ENCODE results near the gene CORO2B. TPM values are rescaled to one million over a fixed set of nuclear protein-coding genes. Genes with fewer than 3 reads are reported as not detected.

CORO2B gene
- polyA plus RNA-seq, 1 donor: 4.7 TPM

Other genes starting within 250 kb of the CORO2B start
- gene ITGA11, start 146.8 kb upstream of the CORO2B start, polyA plus RNA-seq (ENCODE audit: insufficient read length): 2.3 TPM
- 158 TPM for gene ANP32A, start 241.9 kb downstream of the CORO2B start, polyA plus RNA-seq (ENCODE audit: insufficient read length)